PC-9 (cell line): ENCODE measurements around the gene GTPBP6. TPM values are rescaled to one million over a fixed set of nuclear protein-coding genes. Genes with fewer than 3 reads are reported as not detected.

Experiments
- BruUV-seq: library from RNA; stranded (reverse); fragments of 400-500 nt; replicated peaks from 2 replicates; lab custom pipeline; 2021; lab: Mats Ljungman, UMichigan
- CTCF ChIA-PET: fragments of 300-600 bp; sonication (Branson Sonifier 250); formaldehyde crosslinking; loops from one replicate; lab custom pipeline; 2022; ENCODE audit warnings: antibody characterized with exemption; lab: Charles Lee
- POLR2A ChIA-PET: fragments of 300-600 bp; sonication (Branson Sonifier 250); formaldehyde crosslinking; loops from one replicate; lab custom pipeline; 2022; ENCODE audit warnings: antibody characterized with exemption; ENCODE audit not compliant: unreplicated experiment; lab: Charles Lee
- DNase-seq, 2 experiments: peaks; one replicate each; pipeline versions ENCODE4 v3.0.0 to v3.0.0-alpha.2; 2015 to 2022; ENCODE audit warnings: mixed read lengths in 1 of 2
- H2AFZ ChIP-seq: fragments of 200-600 bp; sonication (generic); 2 replicates; pipeline ENCODE4 v1.8.1; 2017; ENCODE audit warnings: antibody characterized with exemption
- H3F3A ChIP-seq: fragments of 200-600 bp; sonication (generic); 2 replicates; pipeline ENCODE4 v1.8.1; 2017; ENCODE audit warnings: antibody characterized with exemption, mild to moderate bottlenecking, low read depth; ENCODE audit not compliant: insufficient read depth
- H3K27ac ChIP-seq: fragments of 200-600 bp; sonication (generic); 2 replicates; pipeline ENCODE4 v1.6.1; 2016; ENCODE audit warnings: mixed run types
- H3K27me3 ChIP-seq: fragments of 200-600 bp; sonication (generic); 2 replicates; pipeline ENCODE4 v1.6.1; 2016; ENCODE audit warnings: low read depth, mixed run types; ENCODE audit not compliant: insufficient read depth
- H3K36me3 ChIP-seq: fragments of 200-600 bp; sonication (generic); 2 replicates; pipeline ENCODE4 v1.6.1; 2016; ENCODE audit warnings: low read depth, mixed run types
- H3K4me1 ChIP-seq: fragments of 200-600 bp; sonication (generic); replicated peaks from 2 replicates; pipeline ENCODE4 v1.6.1; 2016; ENCODE audit warnings: mixed run types; ENCODE audit not compliant: insufficient read depth
- H3K4me2 ChIP-seq: fragments of 200-600 bp; sonication (generic); 2 replicates; pipeline ENCODE4 v1.6.1; 2017; ENCODE audit warnings: mixed run types
- H3K4me3 ChIP-seq: fragments of 200-600 bp; sonication (generic); 2 replicates; pipeline ENCODE4 v1.6.1; 2016; ENCODE audit warnings: mixed run types
- H3K79me2 ChIP-seq: fragments of 200-600 bp; sonication (generic); 2 replicates; pipeline ENCODE4 v1.6.1; 2017; ENCODE audit warnings: low read depth, mixed run types
- H3K9me2 ChIP-seq: fragments of 200-600 bp; sonication (generic); 2 replicates; pipeline ENCODE4 v1.8.1; 2017; ENCODE audit warnings: mild to moderate bottlenecking; ENCODE audit not compliant: insufficient read depth
- H3K9me3 ChIP-seq: fragments of 200-600 bp; sonication (generic); 2 replicates; pipeline ENCODE4 v1.8.1; 2016; ENCODE audit warnings: low read depth; ENCODE audit not compliant: insufficient read depth
- H4K20me1 ChIP-seq: fragments of 200-600 bp; sonication (generic); 2 replicates; pipeline ENCODE4 v1.8.1; 2017; ENCODE audit not compliant: insufficient read depth
- EZH2 ChIP-seq: fragments of 200-600 bp; sonication (generic); IDR thresholded peaks from 2 replicates; pipeline ENCODE4 v1.8.0; 2017; ENCODE audit warnings: antibody characterized with exemption, low read depth
- intact Hi-C: fragments of 100-400 bp; cut with micrococcal nuclease; formaldehyde crosslinking; loops from one replicate; pipeline ENCODE4 v1.10.0; 2022; ENCODE audit not compliant: unreplicated experiment
- total RNA-seq: library from RNA; stranded (reverse); gene quantifications from 2 replicates; pipeline ENCODE4 v1.2.3, GENCODE V29; 2021
- TF ChIP-seq, protein P1 (sequence below): fragments of 200-600 bp; sonication (generic); conservative IDR thresholded peaks from 2 replicates; pipeline ENCODE4 v1.6.1; 2017; ENCODE audit warnings: mixed run types, antibody characterized with exemption, mild to moderate bottlenecking, moderate library complexity

The GTPBP6 gene
- total RNA-seq, 1 experiment from 2014 or later, result 43.5 TPM

- Histone ChIP-seq H3K27me3 (no peaks in the 10 kb centered on the region), H3K79me2 (peaks cover 10% of the 10 kb centered on the region; the same call in 1 of the 2 replicates), H3K27ac (no peak overlapping the region), H4K20me1 (no peaks in the 10 kb centered on the region), H3K4me2 (no peak overlapping the region), H3K4me3 (no peak overlapping the region), H3F3A (no peaks in the 10 kb centered on the region), H2AFZ (no peak overlapping the region), H3K9me3 (no peaks in the 10 kb centered on the region), H3K9me2 (no peaks in the 10 kb centered on the region), H3K36me3 (no peaks in the 10 kb centered on the region), H3K4me1 (no peaks in the 10 kb centered on the region)
- POLR2A ChIA-PET, result no interaction called here
- DNase-seq, result no peak
- TF ChIP-seq, protein P1, sequence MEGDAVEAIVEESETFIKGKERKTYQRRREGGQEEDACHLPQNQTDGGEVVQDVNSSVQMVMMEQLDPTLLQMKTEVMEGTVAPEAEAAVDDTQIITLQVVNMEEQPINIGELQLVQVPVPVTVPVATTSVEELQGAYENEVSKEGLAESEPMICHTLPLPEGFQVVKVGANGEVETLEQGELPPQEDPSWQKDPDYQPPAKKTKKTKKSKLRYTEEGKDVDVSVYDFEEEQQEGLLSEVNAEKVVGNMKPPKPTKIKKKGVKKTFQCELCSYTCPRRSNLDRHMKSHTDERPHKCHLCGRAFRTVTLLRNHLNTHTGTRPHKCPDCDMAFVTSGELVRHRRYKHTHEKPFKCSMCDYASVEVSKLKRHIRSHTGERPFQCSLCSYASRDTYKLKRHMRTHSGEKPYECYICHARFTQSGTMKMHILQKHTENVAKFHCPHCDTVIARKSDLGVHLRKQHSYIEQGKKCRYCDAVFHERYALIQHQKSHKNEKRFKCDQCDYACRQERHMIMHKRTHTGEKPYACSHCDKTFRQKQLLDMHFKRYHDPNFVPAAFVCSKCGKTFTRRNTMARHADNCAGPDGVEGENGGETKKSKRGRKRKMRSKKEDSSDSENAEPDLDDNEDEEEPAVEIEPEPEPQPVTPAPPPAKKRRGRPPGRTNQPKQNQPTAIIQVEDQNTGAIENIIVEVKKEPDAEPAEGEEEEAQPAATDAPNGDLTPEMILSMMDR, result no peak
- TF ChIP-seq EZH2, result no peak
- no TSS peak for BruUV-seq
- CTCF ChIA-PET, result no interaction called here
- intact Hi-C loops, result no loop called here
These were observed 5.8 kb downstream of the GTPBP6 start for GRCh38 chrX:312621-313331.

- Histone ChIP-seq H3K79me2 (0 out of 2 replicates have a peak, but pooled peaks cover 2% of the 10 kb centered on the region), H3K9me3 (no peaks in the 10 kb centered on the region), H3F3A (no peaks in the 10 kb centered on the region), H3K9me2 (no peaks in the 10 kb centered on the region), H2AFZ (no peak overlapping the region), H3K4me1 (no peaks in the 10 kb centered on the region), H3K27me3 (no peaks in the 10 kb centered on the region), H4K20me1 (no peaks in the 10 kb centered on the region), H3K4me3 (no peak overlapping the region), H3K4me2 (no peak overlapping the region), H3K27ac (no peak overlapping the region), H3K36me3 (no peaks in the 10 kb centered on the region)
- no peak for TF ChIP-seq EZH2
- TF ChIP-seq, protein P1, result no peak
- intact Hi-C loops, result no loop called here
- ChIA-PET POLR2A (no interaction called here), CTCF (no interaction called here)
- DNase-seq, result no peak
- BruUV-seq, result no TSS peak
These were observed 7.2 kb downstream of the GTPBP6 start for GRCh38 chrX:311156-312129.

- CTCF ChIA-PET, result no interaction called here
These were observed 7.9 kb downstream of the GTPBP6 start for GRCh38 chrX:310621-311155.

More at GRCh38 chrX:310621-311155, 7.9 kb downstream of the GTPBP6 start:
- no peak overlapping the region for H3K4me2 ChIP-seq
- no TSS peak for BruUV-seq
- no peaks in the 10 kb centered on the region for H3F3A ChIP-seq
- H4K20me1 ChIP-seq, result no peaks in the 10 kb centered on the region
- H2AFZ ChIP-seq, result no peak overlapping the region
- H3K4me1 ChIP-seq, result no peaks in the 10 kb centered on the region
- TF ChIP-seq, protein P1, result no peak
- no peak for TF ChIP-seq EZH2
- no peaks in the 10 kb centered on the region for H3K9me2 ChIP-seq
- DNase-seq, result no peak
- no peaks in the 10 kb centered on the region for H3K9me3 ChIP-seq
- intact Hi-C loops, result no loop called here
- H3K27ac ChIP-seq, result no peak overlapping the region
- no peaks in the 10 kb centered on the region for H3K79me2 ChIP-seq
- POLR2A ChIA-PET, result no interaction called here
- no peaks in the 10 kb centered on the region for H3K27me3 ChIP-seq
- H3K36me3 ChIP-seq, result no peaks in the 10 kb centered on the region
- H3K4me3 ChIP-seq, result no peak overlapping the region
